K562 (cell line): ENCODE measurements around the gene DAZAP1. TPM values are rescaled to one million over a fixed set of nuclear protein-coding genes. Genes with fewer than 3 reads are reported as not detected.

Experiments used
- ATAC-seq: fragments of 200-7000 bp; cut with Tn5 transposase; 3 replicates; pipeline ENCODE4 v1.9.1; 2020; ENCODE audit warnings: moderate library complexity
- BruUV-seq: library from RNA; stranded (reverse); fragments of 400-500 nt; replicated peaks from 2 replicates; lab custom pipeline; 2021; lab: Mats Ljungman, UMichigan
- CTCF ChIA-PET: fragments of 300-600 bp; formaldehyde crosslinking; extraction: SDS; loops from one replicate; lab custom pipeline; 2021; ENCODE audit warnings: low intra/inter-chr PET ratio; lab: Yijun Ruan, JAX
- POLR2A ChIA-PET: fragments of 300-600, 350-650 bp; sonication (Branson Sonifier 250); formaldehyde crosslinking; extraction: SDS; loops from one replicate; lab custom pipeline; 2021; ENCODE audit warnings: antibody characterized with exemption, inconsistent platforms; lab: Yijun Ruan, JAX
- DNase-seq, 4 experiments: peaks; one replicate each; pipeline versions ENCODE4 v3.0.0 to v3.0.0-alpha.2; 2011 to 2018; ENCODE audit warnings: low spot score in 3 of 4, mixed read lengths in 3 of 4; ENCODE audit errors: extremely low read depth in 1 of 4
- FAIRE-seq: peaks from 2 replicates; lab custom pipeline; 2011; peaks lifted over from hg19 to GRCh38; lab: Jason Lieb, UNC
- H2AFZ ChIP-seq: 2 replicates; pipeline ENCODE4 v1.6.0; 2011; ENCODE audit warnings: low read depth, low read length, control low read depth, inconsistent platforms
- H3K27ac ChIP-seq: fragments of 200-600 bp; 3 replicates; pipeline ENCODE4 v1.8.0; 2011; ENCODE audit warnings: low read depth, mild to moderate bottlenecking, control low read depth, inconsistent platforms, low read length, moderate library complexity, mixed read lengths; ENCODE audit errors: extremely low read depth
- H3K27me3 ChIP-seq, 2 experiments: fragments of 300-600 bp in 1 of 2; 2 replicates in 1 of 2; 3 replicates in 1 of 2; pipeline versions ENCODE4 v1.6.0 to v1.8.0; 2011; ENCODE audit warnings: inconsistent platforms in 2 of 2, low read length in 2 of 2, mild to moderate bottlenecking in 1 of 2, mixed read lengths in 1 of 2, moderate library complexity in 1 of 2; ENCODE audit not compliant: control insufficient read depth in 2 of 2, insufficient read depth in 2 of 2
- H3K36me3 ChIP-seq: fragments of 300-600 bp; 3 replicates; pipeline ENCODE4 v1.8.0; 2011; ENCODE audit warnings: mild to moderate bottlenecking, low read length, inconsistent platforms; ENCODE audit not compliant: control insufficient read depth, insufficient read depth
- H3K4me1 ChIP-seq, 2 experiments: fragments of 200-600 bp in 1 of 2; replicated peaks in 1 of 2; 2 replicates in 1 of 2; 3 replicates in 1 of 2; pipeline versions ENCODE4 v1.5.1 to v1.8.0; 2011; ENCODE audit warnings: inconsistent platforms in 2 of 2, low read length in 2 of 2, mild to moderate bottlenecking in 1 of 2, mixed read lengths in 1 of 2, moderate library complexity in 1 of 2; ENCODE audit not compliant: control insufficient read depth in 2 of 2, insufficient read depth in 2 of 2
- H3K4me2 ChIP-seq: 2 replicates; pipeline ENCODE4 v1.6.1; 2011; ENCODE audit warnings: low read length, control low read depth, inconsistent platforms, mixed read lengths; ENCODE audit not compliant: insufficient read depth
- H3K4me3 ChIP-seq: fragments of 200-600 bp; sonication (generic), shearing (Covaris generic); 2 replicates; pipeline ENCODE4 v1.5.1; 2016; ENCODE audit warnings: control low read depth, inconsistent platforms
- H3K79me2 ChIP-seq: fragments of 200-600 bp; 3 replicates; pipeline ENCODE4 v1.8.0; 2011; ENCODE audit warnings: low read length, inconsistent platforms; ENCODE audit not compliant: control insufficient read depth, insufficient read depth
- H3K9ac ChIP-seq, 2 experiments: 2 replicates each; pipeline versions ENCODE4 v1.6.0 to v1.6.1; 2011; ENCODE audit warnings: low read depth in 2 of 2, low read length in 2 of 2, control low read depth in 1 of 2, inconsistent platforms in 1 of 2, mild to moderate bottlenecking in 1 of 2, mixed read lengths in 1 of 2; ENCODE audit not compliant: insufficient read depth in 1 of 2
- H3K9me1 ChIP-seq: one replicate; pipeline ENCODE4 v1.6.0; 2011; ENCODE audit warnings: inconsistent platforms, mild to moderate bottlenecking, low read length, moderate library complexity; ENCODE audit not compliant: control insufficient read depth, insufficient read depth
- H3K9me3 ChIP-seq: replicated peaks from 2 replicates; pipeline ENCODE4 v1.5.1; 2011; ENCODE audit warnings: low read depth, low read length, inconsistent platforms; ENCODE audit not compliant: control insufficient read depth, insufficient read depth
- H4K20me1 ChIP-seq: replicated peaks from 2 replicates; pipeline ENCODE4 v1.6.1; 2011; ENCODE audit warnings: low read length, inconsistent platforms, mixed read lengths; ENCODE audit not compliant: control insufficient read depth, insufficient read depth
- ELF2 ChIP-seq: fragments of 250-450 bp; sonication (Bioruptor Pico); IDR thresholded peaks from 2 replicates; pipeline ENCODE4 v1.5.0; 2021; ENCODE audit warnings: mild to moderate bottlenecking
- FIP1L1 ChIP-seq: fragments of 200-400 bp; formaldehyde crosslinking; IDR thresholded peaks from 2 replicates; pipeline ENCODE4 v1.6.1; 2018; ENCODE audit warnings: mild to moderate bottlenecking, low read depth, low read length; ENCODE audit not compliant: poor library complexity, severe bottlenecking
- GABPA ChIP-seq: fragments of 200-800 bp; sonication (Bioruptor generic); conservative IDR thresholded peaks from 2 replicates; pipeline ENCODE4 v1.6.1; 2016; ENCODE audit warnings: low read depth, missing genetic modification characterization, missing compliant biosample characterization
- GMEB1 ChIP-seq: fragments of 250-450 bp; sonication (Bioruptor Pico); IDR thresholded peaks from 2 replicates; pipeline ENCODE4 v1.4.0; 2020; ENCODE audit warnings: mild to moderate bottlenecking
- MCM5 ChIP-seq: fragments of 450-650 bp; IDR thresholded peaks from 2 replicates; pipeline ENCODE4 v1.6.1; 2016; ENCODE audit warnings: low read depth
- NONO ChIP-seq, 2 experiments: fragments of 200-400 bp in 1 of 2; fragments of 450-650 bp in 1 of 2; formaldehyde crosslinking in 1 of 2; IDR thresholded peaks; 2 replicates each; pipeline ENCODE4 v1.6.1; 2017; ENCODE audit warnings: low read depth in 2 of 2, mild to moderate bottlenecking in 2 of 2, moderate library complexity in 2 of 2, low read length in 1 of 2
- NRF1 ChIP-seq, 2 experiments: fragments of 450-650 bp; IDR thresholded peaks in 1 of 2; conservative IDR thresholded peaks in 1 of 2; 2 replicates each; pipeline ENCODE4 v1.6.1; 2014; ENCODE audit warnings: mild to moderate bottlenecking in 2 of 2
- STAT5A ChIP-seq: IDR thresholded peaks from 2 replicates; pipeline ENCODE4 v1.6.1; 2012; ENCODE audit warnings: low read length, inconsistent platforms, borderline replicate concordance
- TOE1 ChIP-seq, 2 experiments: fragments of 450-650 bp in 1 of 2; sonication (generic) in 1 of 2; formaldehyde crosslinking in 1 of 2; IDR thresholded peaks; 2 replicates each; pipeline versions ENCODE4 v1.7.1 to v1.8.0; 2016 to 2022; ENCODE audit warnings: borderline replicate concordance in 2 of 2, mild to moderate bottlenecking in 2 of 2, antibody characterized with exemption in 1 of 2, inconsistent platforms in 1 of 2, low read depth in 1 of 2, missing genetic modification reagents in 1 of 2, moderate library complexity in 1 of 2
- ZC3H4 ChIP-seq: sonication (generic); formaldehyde crosslinking; IDR thresholded peaks from 2 replicates; pipeline ENCODE4 v1.9.0; 2021; ENCODE audit warnings: missing genetic modification reagents, borderline replicate concordance
- ZHX1 ChIP-seq: fragments of 150-350 bp; conservative IDR thresholded peaks from 2 replicates; pipeline ENCODE4 v1.6.1; 2014; ENCODE audit warnings: low read length
- WGBS: fragments of 100-300 bp; shearing (Covaris generic); methylation state at CpG from one replicate; pipeline ENCODE4 v1.1.6; 2016; ENCODE audit warnings: low coverage, mixed read lengths; ENCODE audit not compliant: insufficient coverage; ENCODE audit errors: missing lambda C conversion rate; 5-methylcytosine and 5-hydroxymethylcytosine counted together
- in situ Hi-C: fragments of 300-500 bp; cut with MboI; formaldehyde crosslinking; loops from 4 replicates; pipeline ENCODE4 v1.15.0; 2018; ENCODE audit warnings: inconsistent platforms, mixed read lengths
- intact Hi-C: fragments of 100-400 bp; cut with micrococcal nuclease; formaldehyde crosslinking; loops from 2 replicates; pipeline ENCODE4 v1.14.2; 2022
- polyA plus RNA-seq, 8 experiments: library from polyadenylated mRNA; depleted of rRNA in 4 of 8; stranded (reverse) in 5 of 8; unstranded in 3 of 8; fragments of >200 nt; fragmentation: Nextera tagmentation in 2 of 8; fragmentation: Illumina TruSeq in 1 of 8; extraction: Ambion mirVana in 2 of 8; extraction: Trizol in 1 of 8; gene quantifications; 2 replicates each; pipeline versions ENCODE4 v1.2.1 to v1.2.3, GENCODE V29; 2011 to 2014; ENCODE audit warnings: inconsistent platforms in 1 of 8, missing spikeins in 1 of 8
- total RNA-seq, 7 experiments: library from RNA; depleted of rRNA in 6 of 7; stranded (reverse); fragments of >200 nt in 6 of 7; fragmentation: Illumina TruSeq in 2 of 7; extraction: Trizol in 2 of 7; gene quantifications; 2 replicates each; pipeline versions ENCODE4 v1.2.1 to v1.2.3, GENCODE V29; 2011 to 2021; ENCODE audit warnings: low replicate concordance in 1 of 7
- TF ChIP-seq, protein P1 (sequence below): fragments of 250-450 bp; sonication (Bioruptor Pico); IDR thresholded peaks from 2 replicates; pipeline ENCODE4 v1.4.0; 2020; ENCODE audit warnings: mild to moderate bottlenecking, moderate library complexity

The DAZAP1 gene
- total and polyA plus RNA-seq, 9 of the 15 experiments (the other 6 are each of a cell fraction or from before 2014, with no cell fraction given), result 10.8 to 289 (median 142) TPM

DNA sequence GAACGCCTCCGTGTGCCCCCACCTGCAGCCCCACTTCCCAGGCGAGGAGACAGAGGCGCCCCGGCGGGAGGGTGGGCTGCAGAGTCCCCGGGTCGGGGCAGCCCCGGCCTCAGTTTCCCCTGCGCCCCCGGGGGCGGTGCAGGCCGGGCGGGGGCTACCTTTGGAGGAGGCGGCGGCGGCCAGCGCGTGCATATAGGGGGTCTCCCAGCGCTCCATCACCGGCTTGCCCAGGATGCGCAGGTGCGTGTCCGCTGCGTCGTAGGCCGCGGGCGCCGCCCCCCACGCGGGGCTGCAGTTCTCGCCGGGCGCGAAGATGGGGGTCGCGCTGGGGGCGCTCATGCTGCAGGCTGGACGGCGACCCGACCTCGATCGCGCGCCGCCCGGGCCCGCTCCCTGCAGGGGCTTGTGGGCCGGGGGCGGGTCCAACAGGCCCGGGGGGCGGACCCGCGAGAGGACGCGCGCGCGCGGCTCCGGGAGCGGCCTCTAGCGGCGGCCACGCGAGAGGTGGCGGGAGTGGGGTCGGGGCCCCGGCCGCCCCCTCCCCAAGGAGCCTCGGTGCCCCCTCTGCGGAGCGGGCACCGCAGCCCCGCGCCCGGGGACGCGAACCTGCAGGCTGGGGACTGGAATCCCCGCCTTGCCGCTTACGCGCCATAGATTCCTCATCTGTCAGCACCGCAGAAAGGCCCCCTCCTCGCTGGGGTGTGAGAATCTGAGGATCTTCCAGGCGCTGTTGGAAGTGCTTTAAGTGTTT is 6.1 kb upstream of the DAZAP1 start, which contains the start of gene GAMT:
Gene GAMT (minus strand): TSS at position 405 of the 751 bp plus-strand sequence. CDS start 66 bp downstream, at position 339.
- peak within 1 kb of the TSS; percentile 93 for H2AFZ ChIP-seq
- H3K4me1 ChIP-seq, result peaks cover 5 to 64% of the 10 kb centered on the region in 2 experiments; a peak in 3 of 5 replicates
- CTCF ChIA-PET, result no interaction called here
- intact Hi-C loops (no loop called here), in situ Hi-C loops (no loop called here)
- H3K9ac ChIP-seq, result peak within 1 kb of the TSS; percentile 58 to 89
- H3K27ac ChIP-seq, result peak within 1 kb of the TSS; percentile 37
- no peaks in the 10 kb centered on the region for H4K20me1 ChIP-seq
- H3K79me2 ChIP-seq, result peaks cover 12% of the 10 kb centered on the region
- DNase-seq (peak; percentile 77 to 89 (median 88)), ATAC-seq (peak; percentile 83), FAIRE-seq (peak; percentile 74)
- peaks cover 14% of the 10 kb centered on the region; the same call in 1 of the 3 replicates for H3K36me3 ChIP-seq
- no peaks in the 10 kb centered on the region for H3K27me3 ChIP-seq
- H3K9me3 ChIP-seq, result no peaks in the 10 kb centered on the region
- BruUV-seq, result no TSS peak
- WGBS, result 4% methylated on average over 29 of the region's 87 CpGs
- H3K9me1 ChIP-seq, result no peaks in the 10 kb centered on the region
- H3K4me3 ChIP-seq, result peak within 1 kb of the TSS; percentile 57
- POLR2A ChIA-PET, result no interaction called here
- peak within 1 kb of the TSS; percentile 74 for H3K4me2 ChIP-seq
- TF ChIP-seq, protein P1, sequence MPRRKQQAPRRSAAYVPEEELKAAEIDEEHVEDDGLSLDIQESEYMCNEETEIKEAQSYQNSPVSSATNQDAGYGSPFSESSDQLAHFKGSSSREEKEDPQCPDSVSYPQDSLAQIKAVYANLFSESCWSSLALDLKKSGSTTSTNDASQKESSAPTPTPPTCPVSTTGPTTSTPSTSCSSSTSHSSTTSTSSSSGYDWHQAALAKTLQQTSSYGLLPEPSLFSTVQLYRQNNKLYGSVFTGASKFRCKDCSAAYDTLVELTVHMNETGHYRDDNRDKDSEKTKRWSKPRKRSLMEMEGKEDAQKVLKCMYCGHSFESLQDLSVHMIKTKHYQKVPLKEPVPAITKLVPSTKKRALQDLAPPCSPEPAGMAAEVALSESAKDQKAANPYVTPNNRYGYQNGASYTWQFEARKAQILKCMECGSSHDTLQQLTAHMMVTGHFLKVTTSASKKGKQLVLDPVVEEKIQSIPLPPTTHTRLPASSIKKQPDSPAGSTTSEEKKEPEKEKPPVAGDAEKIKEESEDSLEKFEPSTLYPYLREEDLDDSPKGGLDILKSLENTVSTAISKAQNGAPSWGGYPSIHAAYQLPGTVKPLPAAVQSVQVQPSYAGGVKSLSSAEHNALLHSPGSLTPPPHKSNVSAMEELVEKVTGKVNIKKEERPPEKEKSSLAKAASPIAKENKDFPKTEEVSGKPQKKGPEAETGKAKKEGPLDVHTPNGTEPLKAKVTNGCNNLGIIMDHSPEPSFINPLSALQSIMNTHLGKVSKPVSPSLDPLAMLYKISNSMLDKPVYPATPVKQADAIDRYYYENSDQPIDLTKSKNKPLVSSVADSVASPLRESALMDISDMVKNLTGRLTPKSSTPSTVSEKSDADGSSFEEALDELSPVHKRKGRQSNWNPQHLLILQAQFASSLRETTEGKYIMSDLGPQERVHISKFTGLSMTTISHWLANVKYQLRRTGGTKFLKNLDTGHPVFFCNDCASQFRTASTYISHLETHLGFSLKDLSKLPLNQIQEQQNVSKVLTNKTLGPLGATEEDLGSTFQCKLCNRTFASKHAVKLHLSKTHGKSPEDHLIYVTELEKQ (CRISPR knock-in tag), result no peak
- TF ChIP-seq MCM5 (no peak), ELF2 (CRISPR knock-in tag) (0 out of 2 replicates have a peak, but pooled peaks have one; percentile 42), ZHX1 (no peak), NONO (IDR thresholded peaks at IDR 0.05; ENCODE audit: low read depth in 2 of 2, low read length in 1 of 2) (peak in 1 of 2 experiments; percentile 64; a peak in 1 of 4 replicates), ZC3H4 (CRISPR knock-in tag) (no peak), NRF1 (conservative IDR thresholded peaks at IDR 0.05 in 1 of 2, IDR thresholded peaks at IDR 0.05 in 1 of 2) (peak; percentile 60 to 69; a peak in 3 of 4 replicates), GABPA (tag) (no peak; the same call in 1 of the 2 replicates), GMEB1 (peak; percentile 37), STAT5A (no peak), TOE1 (IDR thresholded peaks at IDR 0.05; ENCODE audit: borderline replicate concordance) (no peak), TOE1 (CRISPR knock-in tag; IDR thresholded peaks at IDR 0.05; ENCODE audit: borderline replicate concordance, low read depth) (no peak), FIP1L1 (no peak)
